ENCODE measurements around the gene SPI1. TPM values are rescaled to one million over a fixed set of nuclear protein-coding genes. Genes with fewer than 3 reads are reported as not detected.

Gene SPI1
- total and polyA plus RNA-seq, 2 donors (not counting 1 experiment from before 2014, with no cell fraction given): 98.3 to 119 TPM

DNA sequence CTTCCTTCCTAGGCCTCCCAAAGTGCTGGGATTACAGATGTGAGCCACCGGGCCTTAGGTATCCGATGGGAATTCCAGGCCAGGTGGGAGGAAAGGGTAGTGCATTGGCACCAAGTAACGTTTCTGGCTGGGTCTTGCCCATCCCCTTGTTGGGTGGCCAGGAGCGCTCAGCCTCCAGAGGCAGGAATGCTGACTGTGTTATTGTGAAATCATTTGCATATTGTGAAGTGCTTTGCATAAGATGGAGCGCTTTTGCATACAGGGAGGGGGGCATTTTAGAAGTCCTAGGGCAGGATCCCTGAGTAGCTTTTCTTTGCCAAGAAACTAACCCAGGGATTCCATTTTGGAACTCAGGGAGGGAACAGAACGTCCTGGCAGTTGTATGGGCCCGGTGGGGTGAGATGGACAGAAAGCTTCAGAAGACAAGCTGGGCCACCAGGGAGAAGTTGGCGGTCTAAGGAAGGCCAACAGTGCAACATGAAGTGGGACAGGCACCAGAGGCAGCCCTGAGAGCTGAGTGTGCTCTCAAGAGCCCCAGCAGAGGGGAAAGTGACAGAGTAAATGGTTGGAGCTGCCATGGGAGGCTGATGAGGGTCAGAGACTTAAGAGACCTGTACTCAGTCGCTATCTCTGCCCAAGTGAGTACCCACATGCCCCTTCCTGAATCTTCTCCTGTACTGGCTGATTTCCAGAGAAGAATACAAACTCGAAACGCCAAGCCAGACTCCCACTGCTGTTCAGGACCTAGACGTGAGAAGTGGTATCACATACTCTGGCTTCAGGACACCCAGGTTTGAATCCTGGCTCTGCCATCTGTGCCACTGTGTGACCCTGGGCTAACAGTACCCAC, 28.8 kb upstream of the SPI1 start:
- Histone ChIP-seq H3K9ac (ENCODE audit: low read length) (peak overlapping the region; percentile 76), H3K27me3 (replicated peaks in 1 of 4; ENCODE audit: control extremely low read depth in 1 of 4, control insufficient read depth in 3 of 4, insufficient read depth in 4 of 4, low read length in 3 of 4) (no peaks in the 10 kb centered on the region), H3K9me3 (ENCODE audit: control extremely low read depth in 1 of 3, control insufficient read depth in 2 of 3, insufficient read depth in 1 of 3, low read length in 2 of 3) (no peaks in the 10 kb centered on the region), H3K36me3 (replicated peaks in 1 of 2; ENCODE audit: control extremely low read depth in 1 of 2, control insufficient read depth in 1 of 2, extremely low read depth in 1 of 2, insufficient read depth in 2 of 2, low read length in 1 of 2) (peaks cover 0 to 2% of the 10 kb centered on the region in 2 experiments), H3K79me2 (ENCODE audit: control insufficient read depth, insufficient read depth, low read length) (no peaks in the 10 kb centered on the region), H2AFZ (ENCODE audit: insufficient read depth, low read depth, low read length, poor library complexity, severe bottlenecking) (peak overlapping the region; percentile 66), H3K4me1 (ENCODE audit: control insufficient read depth in 2 of 2, insufficient read depth in 2 of 2, low read length in 2 of 2) (peaks cover 16 to 25% of the 10 kb centered on the region in 2 donors), H4K20me1 (ENCODE audit: control insufficient read depth, insufficient read depth, low read length, poor library complexity, severe bottlenecking) (no peaks in the 10 kb centered on the region), H3K4me2 (replicated peaks; ENCODE audit: low read depth, low read length, poor library complexity, severe bottlenecking) (peak overlapping the region; percentile 92), H3K27ac (ENCODE audit: low read length in 2 of 2) (peak overlapping the region; percentile 85 to 91), H3K4me3 (ENCODE audit: control extremely low read depth in 1 of 5, extremely low read depth in 1 of 5, insufficient read depth in 1 of 5, low read depth in 2 of 5, low read length in 4 of 5) (peak overlapping the region; percentile 60 to 94 (median 66))
- peaks cover 27% of the 10 kb centered on the region for H3K4me1 Mint-ChIP-seq
- POLR2A ChIA-PET: interaction anchor here (0.9 to 2.7 kb wide), 5 partner anchors 7 to 93 kb away, joined by 3 to 15 read pairs (median 9); partner anchors contain the start of gene SPI1
- peak overlapping the region; percentile 95 for H3K27ac Mint-ChIP-seq
- WGBS (ENCODE audit: insufficient coverage): 76% methylated on average over 11 of the region's 12 CpGs
- H3K4me3 Mint-ChIP-seq: peak overlapping the region; percentile 92
- DNase-seq: peak; percentile 30
- no peaks in the 10 kb centered on the region for H3K27me3 Mint-ChIP-seq
- TF ChIP-seq CTCF (IDR thresholded peaks at IDR 0.05): no peak
- no peak for TF ChIP-seq EZH2 (IDR thresholded peaks at IDR 0.05; ENCODE audit: borderline replicate concordance, insufficient read depth, low read depth, low read length, poor library complexity, severe bottlenecking)
- intact Hi-C loops (cut with micrococcal nuclease): loop anchor here (5.0 to 10.0 kb wide), 2 partner anchors 360 to 448 kb away; partner anchors contain the start of gene FNBP4
- H3K9me3 Mint-ChIP-seq (ENCODE audit: insufficient read depth): no peaks in the 10 kb centered on the region
- CTCF ChIA-PET: interaction anchor here (0.6 to 19.1 kb wide), 10 partner anchors 11 to 159 kb away, joined by 3 to 345 read pairs (median 6); partner anchors contain the start of genes ACP2 and SPI1
- ATAC-seq (ENCODE audit: low read depth): no peak

Measured in B cell (primary cell).